Right renal cortex interstitium (tissue), 3 donors: Measurements from ENCODE around the gene ABT1. TPM values are rescaled to one million over a fixed set of nuclear protein-coding genes. Genes with fewer than 3 reads are reported as not detected.

ENCODE experiments used
- DNase-seq, 3 donors: peaks; one replicate each; pipeline ENCODE4 v3.0.0-alpha.2; 2013; ENCODE audit warnings: low read depth in 3 of 3, low spot score in 2 of 3
- polyA plus RNA-seq, 3 donors: library from polyadenylated mRNA; unstranded; fragments of 120-200 nt; gene quantifications; one replicate each; pipeline ENCODE4 v1.2.1, GENCODE V29; 2013; ENCODE audit not compliant: insufficient read length in 3 of 3

Gene ABT1
- polyA plus RNA-seq, 3 donors = 14.5 to 15.3 (median 15.1) TPM

DNA sequence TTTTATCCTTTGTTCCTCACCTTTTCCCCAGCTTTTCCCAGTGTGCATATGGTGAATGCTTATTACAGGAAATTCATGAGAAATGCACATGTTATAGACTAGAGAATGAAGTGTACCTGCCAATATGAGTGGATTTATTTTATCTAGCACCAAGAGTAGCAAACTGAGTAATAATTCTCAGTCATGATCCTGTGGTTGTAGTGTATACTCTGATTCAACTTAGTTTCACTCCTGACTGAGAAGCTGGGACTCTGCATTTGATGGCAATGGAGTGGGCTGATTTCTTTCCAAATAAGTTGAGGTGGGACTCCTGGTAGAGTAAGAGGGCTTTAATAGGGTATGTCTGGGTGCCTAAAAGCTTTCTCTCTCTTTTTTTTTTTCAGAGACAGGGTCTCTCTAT is 4.0 kb downstream of the ABT1 start:
- no peak for DNase-seq

DNA sequence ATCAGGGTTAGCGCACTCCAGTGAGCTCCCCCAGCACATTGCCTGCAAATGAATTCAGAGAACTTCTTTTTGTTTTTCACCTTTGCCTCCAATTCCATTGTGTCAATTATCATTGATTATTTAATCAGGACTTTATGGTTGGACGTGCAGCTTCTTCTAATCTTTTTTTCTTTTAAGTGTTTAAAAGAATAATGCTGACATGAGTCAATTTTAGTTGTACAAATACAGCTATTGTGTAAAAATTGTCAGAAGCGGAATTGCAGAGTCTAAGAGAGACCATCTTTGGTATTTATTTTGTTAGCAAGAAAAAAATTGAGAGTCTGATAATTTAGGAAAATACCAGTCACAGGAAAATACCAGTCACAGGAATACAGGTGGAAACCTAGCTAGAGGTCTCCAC is 5.5 kb downstream of the ABT1 start:
- DNase-seq = no peak

DNA sequence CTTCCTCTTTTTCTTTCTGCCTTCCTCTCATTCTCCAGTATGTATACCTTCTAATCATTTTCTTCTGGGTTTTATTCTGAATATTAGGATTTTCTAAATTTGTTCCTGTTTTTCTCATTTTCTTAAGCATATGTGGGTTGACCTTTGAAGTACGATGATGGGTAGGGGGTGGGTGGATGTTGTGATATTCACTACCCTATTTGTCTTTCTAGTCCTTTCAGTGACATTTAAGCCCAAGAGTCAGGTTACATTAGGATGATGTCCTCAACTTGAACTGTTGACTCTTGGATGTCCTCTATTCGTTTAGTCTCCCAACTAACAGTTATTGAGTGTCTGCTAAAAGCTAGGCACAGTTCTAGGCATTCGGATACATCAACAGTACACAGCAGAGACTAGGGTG is 7.3 kb downstream of the ABT1 start:
- DNase-seq = no peak

DNA sequence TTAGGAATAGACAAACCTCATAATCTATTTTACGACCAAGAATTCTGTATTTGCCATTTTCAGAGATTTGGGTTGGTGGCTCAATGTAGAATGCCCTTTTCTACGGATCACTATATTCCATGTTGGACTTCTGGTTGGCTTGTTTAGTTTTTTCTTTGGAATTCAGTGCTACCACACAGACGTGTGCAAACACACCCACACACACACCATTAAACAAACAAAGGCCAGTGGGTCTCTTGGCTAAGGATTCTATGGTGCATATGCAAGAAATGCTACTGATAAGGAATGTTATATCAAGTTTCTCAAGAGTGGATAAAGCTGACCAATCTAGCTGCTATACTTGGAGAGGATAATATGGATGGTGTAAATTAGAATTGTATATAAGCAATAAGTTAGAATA is 8.0 kb downstream of the ABT1 start:
- no peak for DNase-seq

DNA sequence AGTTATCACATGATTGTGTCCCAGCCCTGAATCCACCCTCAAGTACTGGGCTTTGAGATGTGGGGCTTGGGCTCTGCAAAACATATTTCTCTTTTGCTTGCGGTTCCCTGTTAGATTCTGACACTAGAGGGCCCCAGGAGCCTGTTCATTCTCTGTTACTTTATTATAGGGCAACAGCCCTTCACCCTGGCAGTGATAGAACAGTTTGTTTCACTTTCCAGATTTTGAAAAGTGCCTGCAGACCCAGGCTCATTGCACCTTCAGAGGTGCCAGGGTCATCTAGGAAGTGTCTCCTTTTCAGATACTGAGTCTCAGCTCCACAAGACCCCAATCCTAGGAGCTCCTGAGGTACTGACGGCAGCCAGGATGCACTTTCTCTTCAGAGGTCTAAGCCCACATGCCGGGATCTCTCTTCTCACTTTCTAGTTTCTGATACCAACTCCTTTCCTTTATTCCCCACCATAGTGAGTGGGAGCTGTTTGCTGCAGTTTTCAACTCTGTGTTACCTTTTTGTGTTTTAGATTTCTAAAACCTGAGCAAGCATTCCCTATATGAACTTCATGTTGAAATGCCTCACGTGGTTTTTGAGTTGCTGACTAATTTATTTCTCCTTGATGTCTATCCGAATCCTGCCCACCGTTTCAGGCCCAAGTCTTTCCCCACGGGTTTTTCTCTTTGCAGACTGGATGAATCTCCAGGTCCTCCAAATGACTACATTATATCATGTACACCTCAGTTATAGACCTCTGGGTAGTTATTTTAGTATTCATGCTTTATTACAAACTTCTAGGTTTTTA is 10.9 kb downstream of the ABT1 start:
- no peak for DNase-seq

DNA sequence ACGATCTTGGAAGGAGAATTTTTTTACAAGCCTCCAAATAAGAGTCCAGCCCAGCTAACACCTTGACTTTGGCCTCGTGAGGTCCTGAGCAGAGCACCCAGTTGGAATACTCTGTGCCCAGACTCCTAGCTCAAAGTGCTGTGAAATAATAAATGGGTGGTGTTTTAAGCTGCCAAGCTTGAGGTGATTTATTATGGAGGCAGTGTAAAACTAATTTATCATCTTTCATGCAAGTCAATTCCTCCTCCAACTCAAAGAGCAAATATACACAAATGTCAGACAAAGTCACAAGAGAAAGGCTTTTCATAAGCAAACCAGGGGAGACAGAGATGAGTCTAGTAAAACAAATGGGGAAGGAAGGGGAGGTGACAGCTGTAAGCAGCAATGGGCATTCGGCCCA is 12.7 kb downstream of the ABT1 start:
- no peak for DNase-seq

DNA sequence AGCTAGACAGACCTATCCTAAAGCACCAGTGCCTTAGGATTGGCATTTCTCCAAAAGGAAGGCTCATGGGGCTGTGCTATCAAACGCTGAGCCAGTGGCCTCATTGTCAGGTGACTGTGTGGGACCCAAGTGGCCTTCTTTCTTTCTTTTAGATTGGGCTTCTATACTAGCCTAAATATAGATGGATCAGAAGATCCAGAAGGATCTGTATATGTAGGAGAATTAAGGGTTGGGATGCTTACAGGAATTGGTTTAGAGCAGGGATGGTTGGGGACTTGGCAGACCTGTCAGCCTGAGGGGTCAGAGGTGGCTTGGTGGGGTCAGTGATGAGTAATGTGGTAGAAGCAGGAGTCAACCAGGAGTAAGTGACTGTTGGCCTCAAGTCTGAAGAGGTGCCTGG is 14.8 kb downstream of the ABT1 start:
- DNase-seq = no peak

DNA sequence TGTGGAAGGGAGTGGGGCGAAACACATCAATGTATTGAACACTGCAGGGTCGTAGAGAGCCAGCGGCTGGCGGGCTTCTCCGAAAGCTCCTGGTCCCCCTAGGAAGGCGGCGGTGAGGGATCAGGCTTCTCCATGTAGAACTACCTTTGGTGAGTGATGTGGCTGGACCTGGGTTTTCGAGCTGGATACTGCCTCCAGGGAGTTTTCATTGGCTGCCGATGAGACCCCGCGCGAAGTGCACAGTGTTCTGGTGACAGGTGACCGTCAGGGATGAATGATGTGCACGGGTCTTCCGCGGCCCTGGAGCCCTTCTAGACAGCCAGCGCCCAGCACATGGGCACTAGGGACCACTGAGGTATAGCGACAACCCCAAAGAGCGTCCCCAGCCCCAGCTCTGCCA is 16.4 kb downstream of the ABT1 start:
- DNase-seq = no peak

DNA sequence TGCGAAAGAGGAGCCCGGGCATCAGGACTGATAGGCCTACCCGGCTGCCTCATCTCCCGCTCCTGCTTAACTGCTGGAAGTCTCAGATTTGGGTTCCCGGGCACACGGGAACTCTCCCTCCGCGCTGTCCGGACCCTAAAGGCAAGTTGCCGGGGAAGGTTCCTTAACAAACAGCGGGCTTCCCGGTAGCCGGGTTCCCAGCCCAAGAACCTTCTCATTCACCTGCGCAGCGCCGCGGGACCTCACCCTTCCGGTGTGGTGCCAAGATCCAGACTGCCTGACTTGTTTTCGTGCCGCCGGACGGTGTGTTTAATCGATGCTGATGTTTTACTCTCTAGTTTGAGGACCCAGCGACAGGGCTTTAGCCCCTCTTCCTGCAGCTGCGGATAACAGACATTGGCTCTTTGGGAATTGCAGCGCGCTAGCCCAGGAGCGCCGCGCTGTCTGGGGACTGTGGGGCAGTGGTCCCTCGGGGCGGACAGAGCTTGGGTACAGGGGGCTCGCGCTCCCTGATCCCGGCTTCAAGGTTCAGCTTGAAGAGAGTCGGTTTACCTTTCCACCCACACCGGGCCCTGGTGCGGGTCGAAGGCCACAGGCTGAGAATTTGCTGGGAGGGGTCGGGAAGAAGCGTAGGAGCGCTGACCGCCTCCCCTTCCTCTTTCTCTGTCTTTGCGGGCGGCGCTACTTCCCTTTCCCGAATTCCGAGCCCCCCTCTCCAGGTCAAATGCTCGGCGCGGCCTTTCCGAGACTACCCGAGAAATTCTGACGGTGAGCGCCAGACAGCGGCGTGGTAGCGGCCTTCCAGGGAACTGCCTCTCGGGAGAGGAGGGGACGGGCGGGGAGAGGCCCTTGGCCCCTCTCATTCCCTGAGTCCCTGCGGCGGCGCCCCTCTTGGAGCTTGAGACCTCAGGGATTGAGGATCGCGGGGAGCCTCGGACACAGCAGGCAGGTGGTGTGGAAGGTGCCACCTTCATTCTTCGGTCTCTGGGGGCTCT is 17.2 kb downstream of the ABT1 start:
- no peak for DNase-seq

DNA sequence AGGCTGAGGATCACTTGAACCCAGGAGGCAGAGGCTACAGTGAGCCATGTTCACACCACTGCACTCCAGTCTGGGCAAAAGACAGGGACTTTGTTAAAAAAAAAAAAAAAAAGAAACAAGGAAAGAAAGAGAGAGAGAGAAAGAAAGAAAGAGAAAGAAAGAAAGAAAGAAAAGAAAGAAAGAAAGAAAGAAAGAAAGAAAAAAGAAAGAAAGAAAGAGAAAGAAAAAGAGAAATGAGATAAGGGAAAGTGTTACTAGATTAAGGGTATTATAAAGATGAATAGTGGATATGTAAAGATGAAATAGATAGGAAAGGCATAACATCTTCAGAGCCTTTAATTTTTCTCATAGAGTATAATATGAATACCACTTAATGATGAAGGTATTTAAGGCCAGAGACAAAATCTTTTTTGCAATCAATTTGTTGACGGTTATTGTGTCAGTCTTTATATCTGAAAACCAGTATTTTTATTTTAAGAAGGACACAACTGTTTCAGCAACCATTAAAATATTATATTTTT is 26.6 kb downstream of the ABT1 start:
- no peak for DNase-seq

DNA sequence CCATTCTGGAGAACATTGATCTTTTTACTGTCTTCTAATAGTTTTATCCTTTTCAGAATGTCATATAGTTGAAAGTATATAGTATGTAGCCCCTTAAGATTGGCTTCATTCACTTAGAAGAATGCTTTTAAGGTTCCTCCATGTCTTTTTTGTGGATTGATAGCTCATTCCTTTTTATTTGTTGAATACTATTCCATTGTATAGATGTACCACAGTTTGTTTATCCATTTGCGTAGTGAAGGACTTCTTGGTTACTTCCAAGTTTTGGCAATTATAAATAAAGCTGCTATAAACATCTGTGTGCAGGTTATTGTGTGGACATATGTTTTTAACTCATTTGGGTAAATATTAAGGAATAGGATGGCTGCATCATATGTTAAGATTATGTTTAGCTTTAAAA is 27.8 kb downstream of the ABT1 start:
- no peak for DNase-seq

DNA sequence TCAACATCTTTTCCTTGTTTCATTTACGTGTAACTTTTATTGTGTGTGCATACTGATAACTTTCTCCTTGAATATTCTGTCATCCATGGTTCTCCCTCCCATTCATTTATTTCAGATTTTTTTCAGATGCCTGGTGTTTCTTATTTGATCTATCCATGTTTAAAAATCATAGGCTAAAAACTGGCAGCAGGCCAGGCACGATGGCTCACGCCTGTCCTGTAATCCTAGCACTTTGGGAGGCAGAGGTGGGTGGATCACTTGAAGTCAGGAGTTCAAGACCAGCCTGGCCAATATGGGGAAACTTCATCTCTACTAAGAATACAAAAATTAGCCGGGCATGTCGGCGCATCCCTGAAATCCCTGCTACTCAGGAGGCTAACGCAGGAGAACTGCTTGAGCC is 31.1 kb downstream of the ABT1 start:
- no peak for DNase-seq

DNA sequence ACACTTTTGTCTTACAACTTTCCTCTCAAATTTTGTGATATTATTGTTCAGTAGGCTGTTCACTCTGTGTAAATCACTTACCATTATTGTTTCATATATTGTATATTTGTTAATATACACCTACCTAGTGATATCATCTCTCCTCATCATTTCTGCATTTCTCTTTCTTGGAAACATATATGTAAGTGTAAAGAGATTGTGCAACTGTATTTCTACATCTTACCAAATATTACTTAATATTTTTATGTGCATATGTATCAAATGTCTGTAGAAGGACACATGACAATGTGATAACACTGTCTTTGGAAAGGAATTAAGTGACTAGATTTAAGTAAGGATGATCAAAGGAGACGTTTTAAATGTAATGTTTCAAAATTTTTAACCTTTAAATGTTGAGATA is 32.6 kb downstream of the ABT1 start:
- DNase-seq = no peak

DNA sequence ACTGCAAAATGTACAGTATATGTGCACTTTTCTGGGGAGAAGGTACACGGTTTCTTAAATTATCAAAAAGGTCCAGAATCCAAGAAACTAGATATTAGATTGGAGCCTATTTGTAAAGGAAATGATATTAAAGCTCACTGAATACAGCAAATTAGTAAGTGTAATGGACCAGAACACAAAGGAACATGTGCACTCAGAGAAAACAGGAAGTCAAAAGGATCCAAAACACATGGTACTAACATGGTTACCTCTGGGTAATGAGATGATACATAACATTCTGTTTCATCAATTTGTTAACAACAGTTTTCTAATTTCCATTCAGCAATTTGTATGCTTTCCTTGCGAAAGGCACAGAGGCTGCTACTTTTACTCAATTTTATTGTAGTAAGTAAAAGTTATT is 44.1 kb downstream of the ABT1 start:
- DNase-seq = no peak

DNA sequence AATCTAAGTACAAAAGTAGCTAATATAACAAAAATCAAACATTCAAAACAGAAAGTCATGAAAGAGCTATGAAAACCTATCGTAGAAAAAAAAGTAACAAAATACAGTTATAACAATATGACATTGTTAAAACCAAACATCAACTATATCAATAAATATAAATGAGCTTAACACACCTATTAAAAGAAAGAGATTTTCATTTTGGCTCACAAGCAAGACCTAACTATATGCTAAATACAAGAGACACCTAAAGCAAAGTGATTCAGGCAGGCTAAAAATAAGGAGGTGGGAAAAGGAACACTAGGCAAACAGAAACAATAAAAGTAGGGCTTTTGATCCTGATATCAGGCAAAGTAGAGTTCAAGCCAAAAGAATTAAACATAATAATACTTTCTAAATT is 49.3 kb downstream of the ABT1 start:
- no peak for DNase-seq

Other genes starting within 250 kb of the ABT1 start
- 10 to 100 TPM; 11.2 to 19.1 (median 13.5) TPM for gene BTN3A2, start 231.8 kb upstream of the ABT1 start, polyA plus RNA-seq
- gene BTN2A2, start 213.8 kb upstream of the ABT1 start, polyA plus RNA-seq = 10 to 100 TPM; 11.2 to 16.7 (median 15.2) TPM
- 10 to 100 TPM; 21.5 to 29.8 (median 27.0) TPM for gene BTN3A1, start 194.7 kb upstream of the ABT1 start, polyA plus RNA-seq
- 10 to 100 TPM; 13.8 to 18.3 (median 14.3) TPM for gene BTN3A3, start 156.4 kb upstream of the ABT1 start, polyA plus RNA-seq
- 10 to 100 TPM; 31.5 to 34.3 (median 31.8) TPM for gene BTN2A1, start 139.0 kb upstream of the ABT1 start, polyA plus RNA-seq
- under 1 TPM; 0.16 to 0.31 (median 0.28) TPM for gene BTN1A1, start 96.7 kb upstream of the ABT1 start, polyA plus RNA-seq
- gene HMGN4, start 58.6 kb upstream of the ABT1 start, polyA plus RNA-seq = 100 to 1,000 TPM in 1 of 3 donors, 10 to 100 TPM in 2; 87.0 to 100 (median 98.5) TPM
- 10 to 100 TPM; 41.2 to 46.9 (median 44.7) TPM for gene ZNF322, start 62.8 kb downstream of the ABT1 start, polyA plus RNA-seq